HG02981 (cell line): Measurements from ENCODE around the gene RALGAPA2.
"Not testable (repeated sequence)": the region's sequence is repeated elsewhere in the genome, so short reads cannot be mapped to it uniquely, and the experiment has no call there.

Experiments used
- ATAC-seq: cut with Tn5 transposase; IDR thresholded peaks from one replicate; pipeline ENCODE4 v1.9.1; 2021; ENCODE audit warnings: mild to moderate bottlenecking, moderate library complexity; ENCODE audit not compliant: unreplicated experiment

RALGAPA2 gene

GRCh38 chr20:20359628-20360027 lies 352.8 kb downstream of the RALGAPA2 start:
- no peak for ATAC-seq

- ATAC-seq: no peak
Measured at GRCh38 chr20:20358801-20359200, 353.6 kb downstream of the RALGAPA2 start.

- ATAC-seq: not testable (repeated sequence)
Measured at GRCh38 chr20:20355503-20355902, 356.9 kb downstream of the RALGAPA2 start.

- no peak for ATAC-seq
Measured at GRCh38 chr20:20353576-20353975, 358.9 kb downstream of the RALGAPA2 start.

- ATAC-seq: no peak
Measured at GRCh38 chr20:20344476-20344875, 368.0 kb downstream of the RALGAPA2 start.

- no peak for ATAC-seq
Measured at GRCh38 chr20:20343932-20344331, 368.5 kb downstream of the RALGAPA2 start.
